ENCODE results near the gene FBXO31.

- TF ChIP-seq EZH2 (optimal IDR thresholded peaks at IDR 0.05; ENCODE audit: low read depth, low read length) (no peak), CTCF (IDR thresholded peaks at IDR 0.05; ENCODE audit: low read length) (no peak)
These were observed 34.9 kb downstream of the FBXO31 start for GRCh38 chr16:87348616-87349157.

Measured in MM.1S (cell line).